GM19463 (cell line): ENCODE results near the gene KCNJ6.
"Not testable (repeated sequence)": the region's sequence is repeated elsewhere in the genome, so short reads cannot be mapped to it uniquely, and the experiment has no call there.

Experiments
- ATAC-seq: cut with Tn5 transposase; IDR thresholded peaks from one replicate; pipeline ENCODE4 v1.9.1; 2021; ENCODE audit warnings: mild to moderate bottlenecking, moderate library complexity; ENCODE audit not compliant: unreplicated experiment

The KCNJ6 gene

DNA sequence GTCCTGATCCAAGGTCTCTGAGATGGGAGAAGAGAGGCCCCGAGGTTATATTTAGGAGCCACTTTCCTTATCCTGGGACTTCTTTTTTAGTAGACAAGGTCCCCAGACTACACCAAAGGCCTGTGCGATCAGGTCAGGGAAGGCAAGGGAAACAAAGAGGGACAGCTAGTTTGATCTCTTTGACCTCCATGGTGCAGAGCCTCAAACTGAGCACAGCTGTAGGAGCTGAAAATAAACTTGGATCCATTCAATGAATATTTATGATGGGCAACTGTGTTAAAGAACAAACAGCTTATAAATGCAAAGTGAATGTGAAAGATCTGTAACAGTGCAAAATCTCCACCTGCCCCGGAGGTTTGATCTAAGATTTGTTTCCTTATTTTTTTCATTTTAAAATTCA lies 293.1 kb downstream of the KCNJ6 start:
- no peak for ATAC-seq

- ATAC-seq: no peak
These were observed 293.5 kb downstream of the KCNJ6 start for GRCh38 chr21:37622755-37623154.

GRCh38 chr21:37620401-37620800 lies 295.9 kb downstream of the KCNJ6 start:
- ATAC-seq: no peak

- ATAC-seq: no peak
These were observed 296.7 kb downstream of the KCNJ6 start for GRCh38 chr21:37619464-37619974.

GRCh38 chr21:37618081-37618480 lies 298.2 kb downstream of the KCNJ6 start:
- no peak for ATAC-seq

DNA sequence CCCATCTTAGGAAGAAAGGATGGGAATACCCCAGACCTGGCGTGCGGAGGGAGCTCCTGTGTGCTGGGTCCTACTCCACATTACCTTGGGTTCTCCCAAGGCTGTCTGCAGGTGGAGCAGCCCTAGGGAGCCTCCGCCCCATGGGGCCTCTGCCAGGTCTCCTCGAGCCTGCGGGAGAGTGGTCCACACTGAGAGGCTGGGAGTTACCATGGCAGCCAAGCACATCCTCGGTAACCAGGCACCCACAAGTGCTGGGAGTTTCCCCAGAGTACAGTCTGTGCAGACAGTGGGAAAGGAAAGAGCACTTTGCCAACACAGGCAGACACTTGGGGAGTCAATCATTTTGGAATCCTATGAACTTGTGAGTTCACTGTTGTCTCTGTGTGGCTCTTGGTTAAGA lies 300.3 kb downstream of the KCNJ6 start:
- no peak for ATAC-seq

GRCh38 chr21:37614351-37614875 lies 301.8 kb downstream of the KCNJ6 start:
- ATAC-seq: no peak

GRCh38 chr21:37607081-37607480 lies 309.2 kb downstream of the KCNJ6 start:
- no peak for ATAC-seq

- ATAC-seq: no peak
These were observed 309.7 kb downstream of the KCNJ6 start for GRCh38 chr21:37606549-37606948.

DNA sequence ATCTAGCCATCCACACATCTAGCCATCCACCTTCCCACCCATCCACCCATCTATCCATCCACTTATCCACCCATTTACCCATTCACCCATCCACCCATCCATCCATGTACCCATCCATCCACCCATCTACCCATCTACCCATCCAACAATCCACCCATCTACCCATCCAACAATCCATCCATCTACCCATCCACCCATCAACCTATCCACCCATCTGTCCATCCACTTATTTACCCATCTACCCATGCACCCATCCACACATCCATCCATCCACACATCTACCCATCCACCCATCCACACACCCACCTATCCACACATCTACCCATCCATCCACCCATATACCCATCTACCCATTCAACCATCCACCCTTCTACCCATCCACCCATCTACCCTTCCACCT lies 311.3 kb downstream of the KCNJ6 start:
- ATAC-seq: no peak

- no peak for ATAC-seq
These were observed 313.1 kb downstream of the KCNJ6 start for GRCh38 chr21:37603129-37603528.

DNA sequence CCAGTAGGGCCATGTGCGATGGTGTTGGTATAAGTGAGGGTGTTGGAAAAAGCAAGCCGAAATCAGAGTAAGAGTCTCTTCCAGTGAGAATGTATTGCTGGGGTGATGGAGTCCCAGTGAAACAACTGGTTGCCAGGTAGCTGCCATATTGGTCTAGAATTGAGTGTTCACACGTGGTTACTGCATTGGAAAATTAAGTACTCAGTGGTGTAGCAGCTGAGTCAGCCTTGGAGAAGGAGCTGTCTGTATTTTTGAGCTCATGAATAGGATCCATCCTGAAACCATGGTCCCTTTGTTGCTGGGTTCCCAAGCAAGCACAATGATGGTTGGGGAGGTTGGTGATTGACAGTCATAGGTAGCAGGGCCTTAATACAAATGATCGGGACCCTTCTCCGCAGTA lies 314.3 kb downstream of the KCNJ6 start:
- ATAC-seq: no peak

DNA sequence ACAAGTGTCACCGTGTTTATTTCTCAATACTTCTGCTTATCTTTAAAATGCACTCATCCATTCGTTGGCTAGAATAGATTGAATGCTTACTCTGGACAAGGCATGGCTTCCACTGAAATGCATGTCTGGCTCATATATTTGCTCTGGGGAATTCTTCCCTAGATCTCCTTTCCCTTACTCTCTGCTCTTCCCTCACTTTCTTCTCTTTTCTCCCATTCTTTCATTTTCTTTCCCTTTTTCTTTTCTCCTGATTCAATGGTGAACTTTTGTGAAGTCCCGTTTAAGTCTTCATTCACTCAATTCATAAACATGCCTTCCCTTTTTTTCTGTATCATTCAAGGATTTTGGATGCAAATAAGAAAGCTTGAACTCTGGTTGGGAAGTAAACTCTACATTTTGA lies 315.2 kb downstream of the KCNJ6 start:
- no peak for ATAC-seq

DNA sequence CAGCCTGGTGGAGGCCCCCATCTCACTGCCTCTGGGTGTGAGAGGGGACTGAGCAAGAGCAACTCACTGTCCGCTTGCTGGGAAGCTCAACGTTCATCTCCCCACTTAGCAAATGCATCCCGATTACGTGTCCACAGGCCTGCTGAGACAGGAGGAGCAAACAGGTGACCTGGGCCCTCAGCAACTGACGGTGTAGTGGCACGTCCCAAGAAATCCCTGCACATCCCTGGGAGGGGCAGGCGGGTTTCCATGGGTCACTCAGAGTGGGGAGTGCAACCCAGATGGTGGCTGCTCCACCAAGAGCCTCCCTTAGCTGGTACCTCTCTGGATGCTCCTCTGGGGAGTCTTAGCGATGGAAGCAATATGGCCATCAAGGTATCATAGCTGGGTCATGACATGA lies 320.3 kb downstream of the KCNJ6 start:
- no peak for ATAC-seq

GRCh38 chr21:37594472-37594951 lies 321.7 kb downstream of the KCNJ6 start:
- ATAC-seq: no peak

DNA sequence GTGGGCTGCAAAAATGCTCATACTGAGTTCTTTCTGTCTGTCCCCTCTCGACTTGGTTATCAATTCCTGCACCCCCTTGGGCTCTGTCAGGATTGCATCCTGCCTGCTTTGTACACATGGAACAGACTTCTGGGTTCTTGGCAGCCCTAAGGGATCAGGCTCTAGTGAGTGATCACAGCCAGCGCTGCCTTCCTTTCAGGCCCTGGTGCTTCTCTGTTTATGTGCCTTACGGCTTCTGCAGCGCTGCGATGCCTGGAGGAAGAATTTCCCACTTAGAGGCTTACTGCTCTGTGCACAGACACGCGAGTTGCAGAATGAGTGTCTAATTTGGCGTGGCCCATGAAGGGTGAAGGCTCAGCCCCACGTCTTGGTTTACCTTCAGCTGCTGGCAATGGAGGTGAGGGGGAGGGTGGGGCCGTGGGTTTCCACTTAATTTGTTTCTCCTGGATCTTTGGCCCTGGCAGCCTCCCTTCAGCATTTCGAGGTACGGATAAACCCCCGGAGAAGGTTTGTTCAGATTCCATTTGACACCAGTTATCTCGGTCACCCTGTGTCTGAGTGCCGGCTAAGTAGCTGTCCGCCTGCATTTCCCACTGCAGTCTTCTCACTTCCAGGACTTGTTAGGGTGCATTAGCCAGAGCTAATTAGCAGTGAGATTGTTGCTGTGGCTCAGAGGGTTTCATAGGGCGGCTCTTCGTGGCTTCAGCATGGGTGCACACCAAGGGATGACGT lies 322.4 kb downstream of the KCNJ6 start:
- no peak for ATAC-seq

DNA sequence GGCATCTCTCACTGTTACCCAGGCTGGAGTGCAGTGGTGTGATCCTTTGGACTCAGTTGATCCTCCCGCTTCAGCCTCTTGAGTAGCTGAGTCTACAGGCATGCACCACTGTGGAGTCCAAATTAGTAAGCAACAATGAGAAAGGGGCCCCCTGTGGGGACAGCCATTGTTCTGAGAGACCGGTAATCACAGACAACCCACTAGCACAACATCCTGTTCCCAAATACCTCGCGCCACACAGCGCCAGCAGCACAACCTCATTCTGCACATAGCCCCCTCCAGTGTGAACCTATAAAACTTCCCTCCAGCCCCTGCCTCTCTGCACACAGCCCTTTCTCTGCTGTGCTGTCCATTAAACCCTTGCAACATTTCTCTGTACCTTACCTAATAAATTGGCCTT lies 323.2 kb downstream of the KCNJ6 start:
- no peak for ATAC-seq

GRCh38 chr21:37592496-37592895 lies 323.8 kb downstream of the KCNJ6 start:
- no peak for ATAC-seq

DNA sequence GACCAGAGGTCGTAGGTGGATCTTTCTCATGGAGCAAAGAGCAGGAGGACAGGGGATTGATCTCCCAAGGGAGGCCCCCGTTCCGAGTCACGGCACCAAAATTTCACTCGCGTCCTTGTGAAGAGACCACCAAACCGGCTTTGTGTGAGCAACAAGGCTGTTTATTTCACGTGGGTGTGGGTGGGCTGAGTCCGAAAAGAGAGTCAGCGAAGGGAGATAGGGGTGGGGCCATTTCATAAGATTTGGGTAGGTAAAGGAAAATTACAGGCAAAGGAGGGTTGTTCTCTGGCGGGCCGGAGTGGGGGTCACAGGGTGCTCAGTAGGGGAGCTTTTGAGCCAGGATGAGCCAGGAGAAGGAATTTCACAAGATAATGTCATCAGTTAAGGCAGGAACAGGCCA lies 324.3 kb downstream of the KCNJ6 start:
- not testable (repeated sequence) for ATAC-seq

DNA sequence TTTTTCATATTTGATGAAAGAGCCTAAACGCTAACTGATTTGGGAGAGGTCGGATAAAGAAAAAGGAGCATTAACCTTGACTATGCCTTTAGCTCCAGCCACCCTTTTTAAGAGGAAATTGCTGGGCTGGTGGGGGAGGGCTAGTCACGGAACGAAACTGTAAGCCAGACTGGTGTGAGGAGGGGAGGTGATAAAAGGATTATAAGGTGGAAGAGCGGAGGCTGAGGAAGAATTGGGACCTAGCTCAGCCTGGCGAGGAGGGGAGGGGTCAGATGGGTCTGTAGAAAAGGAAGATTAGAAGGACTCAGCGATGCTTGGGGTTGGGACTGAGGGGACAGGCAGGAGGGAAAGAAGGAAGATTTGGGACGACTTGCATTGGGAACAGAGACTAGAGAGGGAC lies 325.4 kb downstream of the KCNJ6 start:
- ATAC-seq: not testable (repeated sequence)

- ATAC-seq: not testable (repeated sequence)
These were observed 327.6 kb downstream of the KCNJ6 start for GRCh38 chr21:37588644-37589043.

DNA sequence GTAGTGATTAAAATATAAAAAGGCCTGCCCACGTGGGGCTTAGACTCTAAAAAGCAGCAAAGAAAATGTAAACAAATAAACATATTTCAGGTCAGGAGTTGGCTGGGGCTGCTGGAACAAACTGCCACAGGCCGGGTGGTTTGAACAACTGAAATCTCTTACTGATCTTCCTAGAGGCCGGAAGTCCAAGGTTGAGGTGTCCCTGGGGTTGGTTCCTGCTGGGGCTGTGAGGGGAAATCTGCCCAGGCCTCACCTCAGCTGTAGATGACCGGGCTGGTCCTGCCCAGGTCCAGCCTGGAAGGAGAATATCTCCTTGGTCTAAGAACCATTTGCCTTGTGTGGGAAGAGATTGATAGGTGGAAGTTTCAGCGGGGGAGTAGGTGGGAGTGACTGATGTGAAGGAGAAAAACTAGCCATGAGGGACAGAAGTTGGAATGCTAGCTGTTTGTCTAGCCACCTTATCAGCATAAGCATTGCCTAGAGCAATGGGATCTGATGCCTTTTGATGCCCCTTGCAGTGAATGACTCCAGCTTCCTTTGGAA lies 328.6 kb downstream of the KCNJ6 start:
- no peak for ATAC-seq
